K562 (cell line): ENCODE measurements around the gene MPRIP. TPM values are rescaled to one million over a fixed set of nuclear protein-coding genes. Genes with fewer than 3 reads are reported as not detected.

Experiments
- CHD4 ChIP-seq: fragments of 200-600 bp; sonication (generic); IDR thresholded peaks from 3 replicates; pipeline ENCODE4 v1.6.1; 2012; ENCODE audit warnings: low read depth, mild to moderate bottlenecking, mixed read lengths, low read length, inconsistent platforms; ENCODE audit not compliant: insufficient read depth, insufficient replicate concordance, poor library complexity, severe bottlenecking
- EZH2 ChIP-seq: IDR thresholded peaks from 2 replicates; pipeline ENCODE4 v1.6.1; 2012; ENCODE audit warnings: low read depth, mild to moderate bottlenecking, inconsistent platforms, low read length, borderline replicate concordance
- KAT2B ChIP-seq: IDR thresholded peaks from one replicate; pipeline ENCODE4 v1.6.1; 2012; ENCODE audit warnings: low read depth, mild to moderate bottlenecking, control low read depth, inconsistent platforms, low read length, moderate library complexity
- RBM25 ChIP-seq: fragments of 200-400 bp; formaldehyde crosslinking; IDR thresholded peaks from 2 replicates; pipeline ENCODE4 v1.6.1; 2018; ENCODE audit warnings: low read length, low read depth, moderate library complexity; ENCODE audit not compliant: severe bottlenecking
- RFX5 ChIP-seq: IDR thresholded peaks from 2 replicates; pipeline ENCODE4 v1.6.1; 2011; ENCODE audit warnings: low read depth, mild to moderate bottlenecking, improper control_type of control experiment, low read length
- SIN3B ChIP-seq: fragments of 450-650 bp; IDR thresholded peaks from 2 replicates; pipeline ENCODE4 v1.6.1; 2017; ENCODE audit warnings: low read depth, mild to moderate bottlenecking, moderate library complexity
- SIRT6 ChIP-seq: IDR thresholded peaks from one replicate; pipeline ENCODE4 v1.6.1; 2012; ENCODE audit warnings: low read depth, mild to moderate bottlenecking, control low read depth, inconsistent platforms, low read length, moderate library complexity
- SMARCA5 ChIP-seq: fragments of 450-650 bp; IDR thresholded peaks from 2 replicates; pipeline ENCODE4 v1.6.1; 2016
- SP1 ChIP-seq: sonication (generic); formaldehyde crosslinking; IDR thresholded peaks from 2 replicates; pipeline ENCODE4 v1.8.1; 2022; ENCODE audit warnings: mild to moderate bottlenecking, missing genetic modification reagents
- SRF ChIP-seq, 2 experiments: fragments of 250-450, 450-650 bp in 1 of 2; sonication (Bioruptor Pico) in 1 of 2; sonication (generic) in 1 of 2; formaldehyde crosslinking; IDR thresholded peaks; 2 replicates each; pipeline versions ENCODE4 v1.5.0 to v1.5.1; 2020 to 2022; ENCODE audit warnings: mild to moderate bottlenecking in 1 of 2, missing genetic modification reagents in 1 of 2
- TEAD1 ChIP-seq, 2 experiments: fragments of 450-650 bp in 1 of 2; sonication (generic) in 1 of 2; formaldehyde crosslinking; IDR thresholded peaks; 2 replicates each; pipeline versions ENCODE4 v1.4.0 to v1.8.0; 2020 to 2022; ENCODE audit warnings: mild to moderate bottlenecking in 2 of 2, missing genetic modification reagents in 1 of 2
- TOE1 ChIP-seq, 2 experiments: fragments of 450-650 bp in 1 of 2; sonication (generic) in 1 of 2; formaldehyde crosslinking in 1 of 2; IDR thresholded peaks; 2 replicates each; pipeline versions ENCODE4 v1.7.1 to v1.8.0; 2016 to 2022; ENCODE audit warnings: borderline replicate concordance in 2 of 2, mild to moderate bottlenecking in 2 of 2, antibody characterized with exemption in 1 of 2, inconsistent platforms in 1 of 2, low read depth in 1 of 2, missing genetic modification reagents in 1 of 2, moderate library complexity in 1 of 2
- XRCC4 ChIP-seq: IDR thresholded peaks from one replicate; pipeline ENCODE4 v1.6.1; 2011; ENCODE audit not compliant: insufficient read depth, insufficient read length; ENCODE audit errors: extremely low read depth
- ZNF766 ChIP-seq: fragments of 200-800 bp; sonication (Bioruptor generic); conservative IDR thresholded peaks from 2 replicates; pipeline ENCODE4 v1.6.1; 2016; ENCODE audit warnings: missing genetic modification characterization, missing compliant biosample characterization
- polyA plus RNA-seq, 8 experiments: library from polyadenylated mRNA; depleted of rRNA in 4 of 8; stranded (reverse) in 5 of 8; unstranded in 3 of 8; fragments of >200 nt; fragmentation: Nextera tagmentation in 2 of 8; fragmentation: Illumina TruSeq in 1 of 8; extraction: Ambion mirVana in 2 of 8; extraction: Trizol in 1 of 8; gene quantifications; 2 replicates each; pipeline versions ENCODE4 v1.2.1 to v1.2.3, GENCODE V29; 2011 to 2014; ENCODE audit warnings: inconsistent platforms in 1 of 8, missing spikeins in 1 of 8
- total RNA-seq, 7 experiments: library from RNA; depleted of rRNA in 6 of 7; stranded (reverse); fragments of >200 nt in 6 of 7; fragmentation: Illumina TruSeq in 2 of 7; extraction: Trizol in 2 of 7; gene quantifications; 2 replicates each; pipeline versions ENCODE4 v1.2.1 to v1.2.3, GENCODE V29; 2011 to 2021; ENCODE audit warnings: low replicate concordance in 1 of 7
- TF ChIP-seq, protein P1 (sequence below): sonication (generic); formaldehyde crosslinking; IDR thresholded peaks from 2 replicates; pipeline ENCODE4 v1.8.0; 2022; ENCODE audit warnings: mild to moderate bottlenecking, missing genetic modification reagents
- TF ChIP-seq, protein P2 (sequence below): sonication (generic); IDR thresholded peaks from 2 replicates; pipeline ENCODE4 v1.6.1; 2016
- TF ChIP-seq, protein P3 (sequence below): fragments of 250-450 bp; sonication (Bioruptor Pico); IDR thresholded peaks from 2 replicates; pipeline ENCODE4 v1.4.0; 2020; ENCODE audit warnings: mild to moderate bottlenecking, moderate library complexity
- TF ChIP-seq, protein P4 (sequence below): fragments of 250-450 bp; sonication (Bioruptor Pico); IDR thresholded peaks from 2 replicates; pipeline ENCODE4 v1.5.0; 2022; ENCODE audit warnings: mild to moderate bottlenecking

Gene MPRIP
- total and polyA plus RNA-seq, 9 of the 15 experiments (the other 6 are each of a cell fraction or from before 2014, with no cell fraction given), result 10.0 to 72.6 (median 30.1) TPM

DNA sequence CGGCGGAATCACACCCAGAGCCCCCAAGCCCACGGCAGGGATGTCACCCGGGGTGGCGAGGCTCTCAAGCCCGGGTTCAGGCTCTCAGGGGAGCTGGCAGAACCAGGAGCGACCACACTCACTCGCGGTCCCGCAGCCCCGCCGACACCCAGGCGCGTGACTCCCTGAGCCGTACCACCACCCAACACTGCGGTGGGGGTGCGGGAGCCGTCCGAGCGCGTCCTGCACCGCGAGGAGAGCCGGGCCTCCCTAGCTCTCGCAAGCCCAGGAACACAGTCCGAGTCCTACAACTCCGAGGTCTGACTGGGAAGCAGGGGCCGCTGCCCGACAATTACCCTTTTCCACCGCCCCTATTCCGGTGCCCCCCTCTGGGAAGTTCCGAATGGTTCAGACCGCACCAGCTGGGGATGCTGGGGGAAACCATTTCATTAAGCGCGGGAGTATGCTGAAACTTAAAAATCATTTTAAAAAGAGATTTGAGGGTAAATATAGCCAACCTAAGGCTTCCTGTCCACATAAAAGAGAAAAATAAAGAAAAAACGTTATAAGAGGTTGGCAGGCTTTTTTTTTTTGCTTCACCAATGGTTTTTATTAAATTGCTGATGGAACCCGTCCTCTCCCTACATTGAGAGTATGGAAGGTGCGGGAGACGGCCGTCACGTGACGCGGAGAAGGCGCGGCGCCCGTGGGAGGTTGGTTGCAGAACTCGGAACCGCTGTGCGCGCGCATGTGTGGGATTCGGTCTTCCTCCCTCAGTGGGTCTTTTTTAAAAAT, 195.0 kb downstream of the MPRIP start, which contains the start of gene FLCN (continued):
- TF ChIP-seq, protein P1, sequence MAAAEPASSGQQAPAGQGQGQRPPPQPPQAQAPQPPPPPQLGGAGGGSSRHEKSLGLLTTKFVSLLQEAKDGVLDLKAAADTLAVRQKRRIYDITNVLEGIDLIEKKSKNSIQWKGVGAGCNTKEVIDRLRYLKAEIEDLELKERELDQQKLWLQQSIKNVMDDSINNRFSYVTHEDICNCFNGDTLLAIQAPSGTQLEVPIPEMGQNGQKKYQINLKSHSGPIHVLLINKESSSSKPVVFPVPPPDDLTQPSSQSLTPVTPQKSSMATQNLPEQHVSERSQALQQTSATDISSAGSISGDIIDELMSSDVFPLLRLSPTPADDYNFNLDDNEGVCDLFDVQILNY (CRISPR knock-in tag), result no peak
- TF ChIP-seq, protein P2, sequence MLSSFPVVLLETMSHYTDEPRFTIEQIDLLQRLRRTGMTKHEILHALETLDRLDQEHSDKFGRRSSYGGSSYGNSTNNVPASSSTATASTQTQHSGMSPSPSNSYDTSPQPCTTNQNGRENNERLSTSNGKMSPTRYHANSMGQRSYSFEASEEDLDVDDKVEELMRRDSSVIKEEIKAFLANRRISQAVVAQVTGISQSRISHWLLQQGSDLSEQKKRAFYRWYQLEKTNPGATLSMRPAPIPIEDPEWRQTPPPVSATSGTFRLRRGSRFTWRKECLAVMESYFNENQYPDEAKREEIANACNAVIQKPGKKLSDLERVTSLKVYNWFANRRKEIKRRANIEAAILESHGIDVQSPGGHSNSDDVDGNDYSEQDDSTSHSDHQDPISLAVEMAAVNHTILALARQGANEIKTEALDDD, result no peak
- TF ChIP-seq TOE1 (IDR thresholded peaks at IDR 0.05; ENCODE audit: borderline replicate concordance) (peak; percentile 99), TOE1 (CRISPR knock-in tag; IDR thresholded peaks at IDR 0.05; ENCODE audit: borderline replicate concordance, low read depth) (no peak), SMARCA5 (no peak), CHD4 (no peak), SP1 (CRISPR knock-in tag) (no peak), SIN3B (peak; percentile 37; the same call in 1 of the 2 replicates), ZNF766 (no peak), KAT2B (no peak), RFX5 (no peak), SIRT6 (no peak), RBM25 (no peak), TEAD1 (CRISPR knock-in tag; IDR thresholded peaks at IDR 0.05) (0 out of 4 replicates have a peak, but pooled peaks of 1 of the 2 experiments have one; percentile 4), EZH2 (no peak), SRF (CRISPR knock-in tag; IDR thresholded peaks at IDR 0.05) (no peak), XRCC4 (no peak)
- TF ChIP-seq, protein P3, sequence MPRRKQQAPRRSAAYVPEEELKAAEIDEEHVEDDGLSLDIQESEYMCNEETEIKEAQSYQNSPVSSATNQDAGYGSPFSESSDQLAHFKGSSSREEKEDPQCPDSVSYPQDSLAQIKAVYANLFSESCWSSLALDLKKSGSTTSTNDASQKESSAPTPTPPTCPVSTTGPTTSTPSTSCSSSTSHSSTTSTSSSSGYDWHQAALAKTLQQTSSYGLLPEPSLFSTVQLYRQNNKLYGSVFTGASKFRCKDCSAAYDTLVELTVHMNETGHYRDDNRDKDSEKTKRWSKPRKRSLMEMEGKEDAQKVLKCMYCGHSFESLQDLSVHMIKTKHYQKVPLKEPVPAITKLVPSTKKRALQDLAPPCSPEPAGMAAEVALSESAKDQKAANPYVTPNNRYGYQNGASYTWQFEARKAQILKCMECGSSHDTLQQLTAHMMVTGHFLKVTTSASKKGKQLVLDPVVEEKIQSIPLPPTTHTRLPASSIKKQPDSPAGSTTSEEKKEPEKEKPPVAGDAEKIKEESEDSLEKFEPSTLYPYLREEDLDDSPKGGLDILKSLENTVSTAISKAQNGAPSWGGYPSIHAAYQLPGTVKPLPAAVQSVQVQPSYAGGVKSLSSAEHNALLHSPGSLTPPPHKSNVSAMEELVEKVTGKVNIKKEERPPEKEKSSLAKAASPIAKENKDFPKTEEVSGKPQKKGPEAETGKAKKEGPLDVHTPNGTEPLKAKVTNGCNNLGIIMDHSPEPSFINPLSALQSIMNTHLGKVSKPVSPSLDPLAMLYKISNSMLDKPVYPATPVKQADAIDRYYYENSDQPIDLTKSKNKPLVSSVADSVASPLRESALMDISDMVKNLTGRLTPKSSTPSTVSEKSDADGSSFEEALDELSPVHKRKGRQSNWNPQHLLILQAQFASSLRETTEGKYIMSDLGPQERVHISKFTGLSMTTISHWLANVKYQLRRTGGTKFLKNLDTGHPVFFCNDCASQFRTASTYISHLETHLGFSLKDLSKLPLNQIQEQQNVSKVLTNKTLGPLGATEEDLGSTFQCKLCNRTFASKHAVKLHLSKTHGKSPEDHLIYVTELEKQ, result no peak
- TF ChIP-seq, protein P4, sequence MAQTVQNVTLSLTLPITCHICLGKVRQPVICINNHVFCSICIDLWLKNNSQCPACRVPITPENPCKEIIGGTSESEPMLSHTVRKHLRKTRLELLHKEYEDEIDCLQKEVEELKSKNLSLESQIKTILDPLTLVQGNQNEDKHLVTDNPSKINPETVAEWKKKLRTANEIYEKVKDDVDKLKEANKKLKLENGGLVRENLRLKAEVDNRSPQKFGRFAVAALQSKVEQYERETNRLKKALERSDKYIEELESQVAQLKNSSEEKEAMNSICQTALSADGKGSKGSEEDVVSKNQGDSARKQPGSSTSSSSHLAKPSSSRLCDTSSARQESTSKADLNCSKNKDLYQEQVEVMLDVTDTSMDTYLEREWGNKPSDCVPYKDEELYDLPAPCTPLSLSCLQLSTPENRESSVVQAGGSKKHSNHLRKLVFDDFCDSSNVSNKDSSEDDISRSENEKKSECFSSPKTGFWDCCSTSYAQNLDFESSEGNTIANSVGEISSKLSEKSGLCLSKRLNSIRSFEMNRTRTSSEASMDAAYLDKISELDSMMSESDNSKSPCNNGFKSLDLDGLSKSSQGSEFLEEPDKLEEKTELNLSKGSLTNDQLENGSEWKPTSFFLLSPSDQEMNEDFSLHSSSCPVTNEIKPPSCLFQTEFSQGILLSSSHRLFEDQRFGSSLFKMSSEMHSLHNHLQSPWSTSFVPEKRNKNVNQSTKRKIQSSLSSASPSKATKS (CRISPR knock-in tag), result no peak
